Caco-2 (cell line): ENCODE measurements around the gene PPP6R2. TPM values are rescaled to one million over a fixed set of nuclear protein-coding genes. Genes with fewer than 3 reads are reported as not detected.
A peak's percentile ranks its signal among the peaks of the same experiment; 100 is the strongest.

Experiments used
- BruUV-seq: library from RNA; stranded (reverse); fragments of 400-500 nt; replicated peaks from 2 replicates; lab custom pipeline; 2021; lab: Mats Ljungman, UMichigan
- CTCF ChIA-PET: fragments of 300-600 bp; sonication (Branson Sonifier 250); formaldehyde crosslinking; loops from one replicate; lab custom pipeline; 2022; ENCODE audit warnings: antibody characterized with exemption; lab: Charles Lee
- POLR2A ChIA-PET: fragments of 300-600 bp; sonication (Branson Sonifier 250); formaldehyde crosslinking; loops from one replicate; lab custom pipeline; 2022; ENCODE audit warnings: antibody characterized with exemption; lab: Charles Lee
- DNase-seq, 2 experiments: peaks; one replicate each; pipeline versions ENCODE4 v3.0.0 to v3.0.0-alpha.2; 2020 to 2022
- H3K27me3 ChIP-seq: replicated peaks from 2 replicates; pipeline ENCODE4 v1.6.0; 2011; ENCODE audit warnings: low read length; ENCODE audit not compliant: control insufficient read depth, insufficient read depth
- H3K36me3 ChIP-seq: 2 replicates; pipeline ENCODE4 v1.5.1; 2011; ENCODE audit warnings: low read length; ENCODE audit not compliant: control insufficient read depth, insufficient read depth
- H3K4me1 ChIP-seq: fragments of 250-450 bp; sonication (Bioruptor Pico); 2 replicates; pipeline ENCODE4 v1.5.1; 2020; ENCODE audit warnings: mild to moderate bottlenecking
- H3K4me3 ChIP-seq: 2 replicates; pipeline ENCODE4 v1.5.1; 2011; ENCODE audit warnings: low read depth, mild to moderate bottlenecking, control low read depth, low read length
- H3K9me3 ChIP-seq: fragments of 250-450 bp; sonication (Bioruptor Pico); 2 replicates; pipeline ENCODE4 v1.5.1; 2020; ENCODE audit warnings: mild to moderate bottlenecking, moderate library complexity
- H3K27ac Mint-ChIP-seq: one replicate; pipeline ENCODE4 v1.8.0; 2022; ENCODE audit warnings: mixed read lengths; ENCODE audit not compliant: unreplicated experiment
- H3K27me3 Mint-ChIP-seq: one replicate; pipeline ENCODE4 v1.8.0; 2022; ENCODE audit warnings: mixed read lengths; ENCODE audit not compliant: insufficient read depth, unreplicated experiment
- H3K36me3 Mint-ChIP-seq: one replicate; pipeline ENCODE4 v1.8.0; 2022; ENCODE audit warnings: mild to moderate bottlenecking, mixed read lengths; ENCODE audit not compliant: insufficient read depth, unreplicated experiment
- H3K4me1 Mint-ChIP-seq: one replicate; pipeline ENCODE4 v1.8.0; 2022; ENCODE audit warnings: low read depth, mixed read lengths; ENCODE audit not compliant: unreplicated experiment
- H3K4me3 Mint-ChIP-seq: one replicate; pipeline ENCODE4 v1.8.0; 2022; ENCODE audit warnings: mild to moderate bottlenecking, moderate library complexity, mixed read lengths; ENCODE audit not compliant: unreplicated experiment
- H3K9me3 Mint-ChIP-seq: one replicate; pipeline ENCODE4 v1.8.0; 2022; ENCODE audit warnings: mixed read lengths; ENCODE audit not compliant: unreplicated experiment
- intact Hi-C: fragments of 100-400 bp; cut with micrococcal nuclease; formaldehyde crosslinking; loops from one replicate; pipeline ENCODE4 v1.10.0; 2022; ENCODE audit not compliant: unreplicated experiment
- total RNA-seq: library from RNA; stranded (reverse); gene quantifications from 2 replicates; pipeline ENCODE4 v1.2.3, GENCODE V29; 2022
- TF ChIP-seq, protein P1 (sequence below), 2 experiments: fragments of 200-600 bp in 1 of 2; IDR thresholded peaks; 1 replicate in 1 of 2; 2 replicates in 1 of 2; pipeline versions ENCODE4 v1.5.1 to v1.8.0; 2011 to 2022; ENCODE audit warnings: antibody characterized with exemption in 1 of 2, control low read depth in 1 of 2, inconsistent platforms in 1 of 2, low read depth in 1 of 2, low read length in 1 of 2, mild to moderate bottlenecking in 1 of 2, moderate library complexity in 1 of 2; ENCODE audit not compliant: insufficient read depth in 1 of 2, severe bottlenecking in 1 of 2, unreplicated experiment in 1 of 2

PPP6R2 gene
- total RNA-seq, 1 experiment from 2014 or later = 60.7 TPM

- peaks cover 14% of the 10 kb centered on the region for H3K4me1 Mint-ChIP-seq
- H3K4me3 Mint-ChIP-seq = peak overlapping the region; percentile 77
- TF ChIP-seq, protein P1, sequence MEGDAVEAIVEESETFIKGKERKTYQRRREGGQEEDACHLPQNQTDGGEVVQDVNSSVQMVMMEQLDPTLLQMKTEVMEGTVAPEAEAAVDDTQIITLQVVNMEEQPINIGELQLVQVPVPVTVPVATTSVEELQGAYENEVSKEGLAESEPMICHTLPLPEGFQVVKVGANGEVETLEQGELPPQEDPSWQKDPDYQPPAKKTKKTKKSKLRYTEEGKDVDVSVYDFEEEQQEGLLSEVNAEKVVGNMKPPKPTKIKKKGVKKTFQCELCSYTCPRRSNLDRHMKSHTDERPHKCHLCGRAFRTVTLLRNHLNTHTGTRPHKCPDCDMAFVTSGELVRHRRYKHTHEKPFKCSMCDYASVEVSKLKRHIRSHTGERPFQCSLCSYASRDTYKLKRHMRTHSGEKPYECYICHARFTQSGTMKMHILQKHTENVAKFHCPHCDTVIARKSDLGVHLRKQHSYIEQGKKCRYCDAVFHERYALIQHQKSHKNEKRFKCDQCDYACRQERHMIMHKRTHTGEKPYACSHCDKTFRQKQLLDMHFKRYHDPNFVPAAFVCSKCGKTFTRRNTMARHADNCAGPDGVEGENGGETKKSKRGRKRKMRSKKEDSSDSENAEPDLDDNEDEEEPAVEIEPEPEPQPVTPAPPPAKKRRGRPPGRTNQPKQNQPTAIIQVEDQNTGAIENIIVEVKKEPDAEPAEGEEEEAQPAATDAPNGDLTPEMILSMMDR (IDR thresholded peaks at IDR 0.05; ENCODE audit: insufficient read depth in 1 of 2, low read depth in 1 of 2, low read length in 1 of 2, severe bottlenecking in 1 of 2, unreplicated experiment in 1 of 2) = no peak
- H3K27me3 Mint-ChIP-seq = no peaks in the 10 kb centered on the region
- peak overlapping the region; percentile 58 for H3K4me3 ChIP-seq
- CTCF ChIA-PET = no interaction called here
- intact Hi-C loops = no loop called here
- DNase-seq = no peak
- peaks cover 22% of the 10 kb centered on the region for H3K36me3 Mint-ChIP-seq
- peaks cover 15% of the 10 kb centered on the region for H3K4me1 ChIP-seq
- H3K27me3 ChIP-seq = no peaks in the 10 kb centered on the region
- no TSS peak for BruUV-seq
- no peaks in the 10 kb centered on the region for H3K36me3 ChIP-seq
- no peaks in the 10 kb centered on the region for H3K9me3 Mint-ChIP-seq
- POLR2A ChIA-PET = interaction anchor here (0.6 to 0.8 kb wide), 2 partner anchors 43 to 128 kb away, joined by 3 to 4 read pairs; partner anchors contain the start of gene SCO2
- no peaks in the 10 kb centered on the region for H3K9me3 ChIP-seq
- H3K27ac Mint-ChIP-seq = peak overlapping the region; percentile 64
Measured at GRCh38 chr22:50482107-50483074, 139.3 kb downstream of the PPP6R2 start.

DNA sequence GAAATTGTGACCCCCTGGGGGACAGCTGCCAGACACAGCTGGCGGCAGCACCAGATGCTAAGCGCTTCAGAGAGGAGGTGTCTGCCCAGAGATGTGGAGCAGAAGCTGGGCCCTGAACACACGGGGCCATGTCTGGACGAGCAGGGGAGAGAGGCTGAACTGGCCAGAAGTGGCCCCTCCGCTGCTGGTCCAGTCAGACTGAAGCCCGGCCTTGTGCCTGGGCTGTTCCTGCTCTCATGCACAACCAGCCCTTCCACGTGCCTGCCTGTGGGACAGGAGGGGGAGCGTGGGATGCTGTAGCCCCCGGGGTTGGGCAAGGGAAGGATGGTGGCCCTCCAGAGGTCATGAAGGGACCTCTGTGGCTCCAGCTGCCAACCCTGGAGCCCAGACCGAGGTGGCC lies 140.0 kb downstream of the PPP6R2 start:
- no peak for DNase-seq
- peaks cover 14% of the 10 kb centered on the region for H3K4me1 Mint-ChIP-seq
- Histone ChIP-seq H3K27me3 (no peaks in the 10 kb centered on the region), H3K4me3 (no peak overlapping the region), H3K4me1 (peaks cover 15% of the 10 kb centered on the region), H3K36me3 (no peaks in the 10 kb centered on the region), H3K9me3 (no peaks in the 10 kb centered on the region)
- H3K4me3 Mint-ChIP-seq = peak overlapping the region; percentile 24
- BruUV-seq = no TSS peak
- intact Hi-C loops = no loop called here
- POLR2A ChIA-PET = interaction anchor here (0.6 kb wide), 1 partner anchor 129 kb away, joined by 3 read pairs; no protein-coding TSS in a partner anchor
- H3K27ac Mint-ChIP-seq = no peak overlapping the region
- H3K27me3 Mint-ChIP-seq = no peaks in the 10 kb centered on the region
- no peaks in the 10 kb centered on the region for H3K9me3 Mint-ChIP-seq
- H3K36me3 Mint-ChIP-seq = peaks cover 22% of the 10 kb centered on the region
- CTCF ChIA-PET = no interaction called here
- TF ChIP-seq, protein P1 (IDR thresholded peaks at IDR 0.05; ENCODE audit: insufficient read depth in 1 of 2, low read depth in 1 of 2, low read length in 1 of 2, severe bottlenecking in 1 of 2, unreplicated experiment in 1 of 2) = no peak

- intact Hi-C loops = no loop called here
- H3K9me3 Mint-ChIP-seq = no peaks in the 10 kb centered on the region
- Histone ChIP-seq H3K36me3 (no peaks in the 10 kb centered on the region), H3K4me1 (peaks cover 15% of the 10 kb centered on the region), H3K9me3 (no peaks in the 10 kb centered on the region), H3K27me3 (no peaks in the 10 kb centered on the region), H3K4me3 (no peak overlapping the region)
- H3K27me3 Mint-ChIP-seq = no peaks in the 10 kb centered on the region
- no peak overlapping the region for H3K4me3 Mint-ChIP-seq
- peaks cover 14% of the 10 kb centered on the region for H3K4me1 Mint-ChIP-seq
- DNase-seq = no peak
- CTCF ChIA-PET = no interaction called here
- no peak overlapping the region for H3K27ac Mint-ChIP-seq
- H3K36me3 Mint-ChIP-seq = peaks cover 22% of the 10 kb centered on the region
- POLR2A ChIA-PET = interaction anchor here (0.8 kb wide), 1 partner anchor 42 kb away, joined by 8 read pairs; the partner anchor contains the start of gene SCO2
- TF ChIP-seq, protein P1 (IDR thresholded peaks at IDR 0.05; ENCODE audit: insufficient read depth in 1 of 2, low read depth in 1 of 2, low read length in 1 of 2, severe bottlenecking in 1 of 2, unreplicated experiment in 1 of 2) = no peak
- no TSS peak for BruUV-seq
Measured at GRCh38 chr22:50483556-50483955, 140.4 kb downstream of the PPP6R2 start.
